ENCODE measurements around the gene TOMM22.

Gene TOMM22

DNA sequence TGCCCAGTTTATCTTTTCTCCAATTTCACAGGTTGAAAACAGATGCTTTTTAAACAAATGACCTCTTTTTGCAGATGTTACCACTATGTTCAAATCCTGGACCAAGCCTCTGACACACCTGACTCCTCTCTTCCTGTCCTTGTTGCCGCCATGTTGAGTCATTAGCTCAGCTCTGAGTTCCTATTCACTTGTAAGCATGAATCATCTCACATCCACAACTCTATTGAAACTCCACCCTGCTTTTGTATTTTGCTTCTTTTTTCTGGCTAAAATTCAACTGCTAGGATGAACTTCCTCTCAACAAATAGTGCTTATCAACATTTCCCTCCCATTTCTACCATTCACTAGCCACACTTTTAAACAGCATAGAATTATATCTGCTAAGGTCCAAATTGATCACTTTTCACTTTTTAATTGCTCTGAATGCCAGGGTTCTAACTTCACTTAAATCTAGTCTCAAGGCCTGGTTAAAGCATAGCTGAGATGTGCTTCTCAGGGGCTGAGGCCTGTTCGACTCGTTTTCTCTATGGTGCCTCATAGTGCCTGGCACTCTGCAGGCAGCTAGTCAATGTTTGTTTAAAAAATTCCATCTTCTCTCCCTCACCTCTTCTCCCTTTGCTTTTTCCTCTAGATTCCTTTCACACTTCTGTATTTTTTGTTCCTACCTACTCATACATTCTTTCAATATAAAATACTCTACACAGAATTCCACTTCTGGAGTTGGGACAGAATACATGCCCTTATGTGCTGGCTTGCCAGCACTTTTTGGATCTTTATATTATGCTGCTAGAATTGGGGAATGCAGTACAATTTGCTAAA, 15.1 kb downstream of the TOMM22 start:
- peak; percentile 39 for DNase-seq (ENCODE audit: low read depth)

DNA sequence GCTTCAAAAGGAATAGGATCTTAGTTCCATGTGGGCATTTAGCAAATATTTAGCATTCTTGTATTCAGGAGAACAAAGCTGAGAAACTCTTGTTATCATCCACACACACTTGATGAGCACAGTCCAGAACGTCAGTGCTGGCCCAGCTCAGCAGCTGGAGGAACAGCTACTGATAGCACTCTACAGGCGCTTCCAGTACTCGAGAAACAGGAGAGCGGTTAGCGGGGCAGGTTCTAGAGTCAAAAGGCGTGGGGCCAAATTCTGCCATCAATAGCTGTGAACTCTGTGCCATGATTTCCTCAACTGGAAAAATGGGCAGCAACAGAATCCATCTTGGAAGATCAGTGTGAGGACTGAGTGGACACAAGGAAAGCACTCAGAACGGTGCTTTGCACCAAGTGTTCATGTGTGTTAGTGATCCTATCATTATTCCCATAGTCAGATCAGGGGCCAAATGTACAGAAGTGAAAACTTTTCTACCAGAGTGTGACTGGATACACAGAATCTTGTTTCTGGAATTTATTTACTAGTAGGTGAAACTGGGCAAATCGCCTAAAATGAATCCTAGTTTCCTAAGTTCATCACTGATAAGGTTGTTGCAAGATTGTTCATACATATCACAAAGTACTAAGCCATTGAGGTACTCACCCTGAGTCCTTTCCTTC, 15.8 kb downstream of the TOMM22 start:
- no peak for DNase-seq (ENCODE audit: low read depth)

DNA sequence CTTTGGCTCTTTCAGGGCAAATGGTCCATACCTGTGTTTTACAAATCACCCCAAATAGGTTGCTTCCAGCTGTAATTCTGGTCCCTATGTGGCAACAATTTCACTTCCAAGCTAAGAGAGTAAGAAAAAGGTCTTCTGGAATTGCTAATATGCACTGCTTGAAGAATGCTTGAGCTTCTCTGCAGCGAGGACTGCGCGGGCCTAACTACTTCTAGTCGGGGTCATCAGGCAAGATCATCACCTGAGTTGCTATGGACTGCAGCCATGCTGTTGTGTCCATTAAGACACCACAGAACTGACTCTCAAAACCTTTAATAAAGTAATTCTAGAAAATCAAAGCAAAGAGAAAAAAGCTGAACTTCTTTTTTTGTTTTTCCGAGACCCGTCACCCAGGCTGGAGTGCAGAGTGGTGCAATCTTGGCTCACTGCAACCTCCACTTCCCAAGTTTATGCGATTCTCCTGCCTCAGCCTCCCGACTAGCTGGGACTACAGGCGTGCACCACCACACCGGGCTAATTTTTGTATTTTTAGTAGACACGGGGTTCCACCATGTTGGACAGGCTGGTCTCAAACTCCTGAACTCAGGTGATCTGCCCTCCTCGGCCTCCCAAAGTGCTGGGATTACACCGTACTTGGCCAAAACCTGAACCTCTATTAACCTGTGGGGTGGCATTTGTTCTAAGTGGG, 16.8 kb downstream of the TOMM22 start:
- no peak for DNase-seq (ENCODE audit: low read depth)

DNA sequence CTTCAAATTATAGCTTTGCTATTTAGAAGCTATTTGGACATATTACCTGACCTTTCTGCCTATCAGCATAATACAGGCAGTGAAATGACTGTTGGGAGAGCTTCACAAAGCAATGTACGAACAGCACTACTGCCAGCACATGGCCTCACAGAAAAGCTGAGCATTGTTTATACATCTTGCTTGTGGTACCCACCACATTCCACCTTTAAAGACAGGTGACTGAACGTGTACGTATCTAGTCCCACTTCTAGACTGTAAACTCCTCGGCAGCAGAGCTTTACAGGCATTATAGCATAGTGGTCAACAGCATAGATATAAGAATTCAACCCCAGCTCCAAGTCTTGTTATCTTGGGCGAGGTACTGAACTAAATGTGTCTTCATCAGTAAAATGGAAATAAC, 17.4 kb downstream of the TOMM22 start:
- no peak for DNase-seq (ENCODE audit: low read depth)

DNA sequence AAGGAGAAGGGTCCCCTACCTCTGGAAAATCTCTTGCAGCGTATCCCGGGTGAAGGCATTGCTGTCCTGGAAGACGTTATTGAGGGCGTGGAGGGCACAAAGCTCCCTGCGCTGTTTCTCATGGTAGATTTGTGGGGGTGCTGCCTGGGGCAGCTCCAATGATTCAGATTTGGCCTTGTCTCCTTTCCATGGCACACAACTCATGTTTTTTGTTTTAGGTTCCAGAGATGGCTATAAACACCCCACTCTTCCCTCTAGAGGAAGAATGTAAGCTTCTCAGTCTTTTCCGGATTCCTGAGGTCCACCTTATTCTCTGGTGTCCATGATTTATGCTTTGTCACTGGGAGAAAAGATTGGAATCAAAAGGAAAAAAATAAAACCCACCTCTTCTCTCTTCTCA, 18.0 kb downstream of the TOMM22 start:
- no peak for DNase-seq (ENCODE audit: low read depth)

DNA sequence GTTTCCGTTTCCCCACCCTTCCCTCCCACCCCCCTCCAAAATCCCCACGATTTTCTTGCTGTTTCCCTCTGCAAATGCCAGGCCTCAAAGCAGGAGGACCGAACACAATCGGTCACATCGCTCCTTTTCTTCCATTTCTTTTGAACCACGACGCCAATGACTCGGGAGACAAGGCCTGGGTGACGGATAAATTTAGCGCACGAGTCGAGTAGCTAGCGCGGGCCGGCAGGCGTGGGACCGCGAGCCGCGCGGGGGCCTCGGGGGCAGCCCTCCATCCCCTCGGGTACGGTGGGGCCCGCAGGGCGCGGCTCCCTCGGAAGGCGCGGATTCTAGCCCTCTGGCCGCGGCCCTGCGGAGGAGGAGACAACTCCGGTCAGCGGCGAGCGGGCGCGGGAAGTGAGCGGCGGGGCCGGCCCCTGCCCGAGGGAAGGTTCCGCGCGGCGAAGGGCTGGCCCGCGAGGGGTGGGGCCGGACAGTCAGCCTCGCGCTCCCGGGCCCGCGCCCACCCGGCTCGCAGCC, 18.6 kb downstream of the TOMM22 start:
- DNase-seq (ENCODE audit: low read depth) = peak; percentile 20

DNA sequence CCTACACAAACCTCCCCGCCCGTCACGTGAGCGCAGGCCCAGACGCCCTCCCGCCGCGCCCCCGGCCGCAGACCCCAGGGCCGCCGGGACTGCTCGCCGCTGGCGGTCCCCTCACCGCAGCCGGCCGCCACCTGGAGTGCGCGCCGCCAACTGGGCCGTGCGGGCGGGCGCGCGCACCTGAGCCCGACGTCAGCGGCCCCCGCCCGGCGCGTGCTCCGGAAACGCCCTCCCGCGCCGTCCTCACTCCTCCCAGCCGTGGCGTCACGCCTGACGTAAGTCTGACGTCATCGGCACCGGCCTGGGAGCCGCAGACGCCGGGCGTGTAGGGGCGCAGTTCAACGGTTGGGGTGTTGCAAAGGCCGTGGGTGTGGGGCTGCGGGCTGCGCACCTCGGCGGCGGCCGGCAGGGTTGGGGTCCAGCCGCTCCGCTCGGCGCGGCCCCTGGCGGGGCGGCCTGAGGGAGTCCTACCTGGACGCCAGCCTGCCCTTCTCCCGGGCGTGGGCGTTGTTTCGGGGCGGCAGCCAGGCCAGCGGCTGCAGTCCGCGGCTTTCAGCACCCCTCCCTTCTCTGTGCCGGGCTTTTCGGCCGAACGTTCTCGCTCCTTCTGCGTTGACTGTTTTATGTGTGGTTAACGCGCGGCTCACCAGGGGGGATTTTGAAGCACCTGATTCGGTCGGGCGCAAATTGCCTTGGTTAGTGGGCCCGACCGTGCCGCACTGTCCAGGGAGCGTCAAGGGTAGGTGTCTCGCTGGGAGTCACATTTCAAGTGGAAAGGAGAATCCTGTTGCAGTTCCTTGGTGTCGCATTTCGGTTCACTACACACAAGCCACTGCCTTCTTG, 19.3 kb downstream of the TOMM22 start, which contains the start of gene JOSD1:
TSS of gene JOSD1 (minus strand) at position 155 of the 840 bp plus-strand sequence. CDS start 956 bp downstream, outside the sequence.
- peak; percentile 96 for DNase-seq (ENCODE audit: low read depth)

DNA sequence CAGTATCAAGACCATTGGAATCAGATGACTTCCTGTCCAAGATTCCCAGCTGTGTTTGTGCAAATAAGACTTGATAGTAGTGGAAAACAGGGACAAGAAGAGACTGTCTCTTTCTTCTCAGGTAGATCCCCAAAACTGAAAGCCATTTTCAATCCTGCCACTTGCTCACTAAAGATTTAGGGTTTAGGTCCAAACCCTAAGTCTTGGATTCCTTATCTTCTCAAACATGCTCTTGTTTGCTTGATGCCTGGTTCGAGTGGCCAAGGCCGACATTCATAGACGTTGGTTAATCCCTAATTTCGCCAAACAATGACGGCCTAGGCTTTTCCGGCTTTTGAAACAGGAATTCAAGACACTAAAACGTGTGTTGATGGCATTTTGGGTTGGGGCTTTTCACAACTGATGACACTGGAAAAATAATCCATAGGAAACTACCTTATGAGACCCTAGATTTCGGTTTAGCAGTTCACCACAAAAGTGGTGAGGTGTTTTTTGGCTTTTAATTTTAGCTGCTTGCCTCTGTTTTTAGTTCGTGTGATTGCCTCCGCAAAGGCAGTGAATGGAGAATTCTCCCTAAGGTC, 23.0 kb downstream of the TOMM22 start:
- no peak for DNase-seq (ENCODE audit: low read depth)

DNA sequence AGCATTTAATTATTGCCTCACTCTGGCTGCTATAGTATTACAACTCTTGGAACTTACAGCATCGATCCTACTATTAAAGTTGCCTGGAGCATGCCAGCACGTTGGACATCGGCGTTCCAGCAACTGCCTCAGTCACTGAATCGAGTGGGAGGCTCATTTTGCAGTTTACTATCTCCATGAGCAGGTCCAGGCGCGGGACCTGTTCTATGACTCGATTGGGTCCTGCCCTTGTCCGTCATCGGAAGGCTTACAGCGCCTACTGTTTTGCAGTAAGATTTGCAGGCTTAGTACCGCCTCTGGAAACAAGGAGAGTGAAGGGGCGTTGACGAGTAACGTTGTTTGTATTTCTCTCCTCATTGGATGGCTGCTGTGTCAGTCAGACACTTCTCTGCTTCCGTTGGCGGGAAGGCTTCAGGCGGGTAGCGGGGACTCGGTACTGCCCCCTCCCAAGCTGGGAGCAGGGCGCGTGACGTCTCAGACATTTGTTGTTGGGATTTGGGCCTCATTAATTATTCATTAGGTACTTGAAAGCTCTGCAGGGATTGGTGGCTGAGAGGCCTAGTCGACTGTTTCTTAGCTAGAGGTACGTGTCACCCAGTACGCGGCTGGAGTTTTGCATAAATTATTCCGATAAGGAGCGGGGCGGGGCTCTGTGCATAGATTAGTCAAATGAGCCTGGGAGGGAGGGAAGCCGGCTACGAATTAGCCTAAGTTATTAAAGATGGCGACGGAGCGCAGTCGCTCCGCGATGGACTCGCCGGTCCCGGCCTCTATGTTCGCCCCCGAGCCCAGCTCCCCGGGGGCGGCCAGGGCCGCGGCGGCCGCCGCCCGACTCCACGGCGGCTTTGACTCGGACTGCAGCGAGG, 23.7 kb downstream of the TOMM22 start, which contains the start of gene GTPBP1:
TSS of gene GTPBP1 (plus strand) at position 710 of the 866 bp plus-strand sequence. CDS start at position 722, 12 bp downstream.
- DNase-seq (ENCODE audit: low read depth) = peak; percentile 97

DNA sequence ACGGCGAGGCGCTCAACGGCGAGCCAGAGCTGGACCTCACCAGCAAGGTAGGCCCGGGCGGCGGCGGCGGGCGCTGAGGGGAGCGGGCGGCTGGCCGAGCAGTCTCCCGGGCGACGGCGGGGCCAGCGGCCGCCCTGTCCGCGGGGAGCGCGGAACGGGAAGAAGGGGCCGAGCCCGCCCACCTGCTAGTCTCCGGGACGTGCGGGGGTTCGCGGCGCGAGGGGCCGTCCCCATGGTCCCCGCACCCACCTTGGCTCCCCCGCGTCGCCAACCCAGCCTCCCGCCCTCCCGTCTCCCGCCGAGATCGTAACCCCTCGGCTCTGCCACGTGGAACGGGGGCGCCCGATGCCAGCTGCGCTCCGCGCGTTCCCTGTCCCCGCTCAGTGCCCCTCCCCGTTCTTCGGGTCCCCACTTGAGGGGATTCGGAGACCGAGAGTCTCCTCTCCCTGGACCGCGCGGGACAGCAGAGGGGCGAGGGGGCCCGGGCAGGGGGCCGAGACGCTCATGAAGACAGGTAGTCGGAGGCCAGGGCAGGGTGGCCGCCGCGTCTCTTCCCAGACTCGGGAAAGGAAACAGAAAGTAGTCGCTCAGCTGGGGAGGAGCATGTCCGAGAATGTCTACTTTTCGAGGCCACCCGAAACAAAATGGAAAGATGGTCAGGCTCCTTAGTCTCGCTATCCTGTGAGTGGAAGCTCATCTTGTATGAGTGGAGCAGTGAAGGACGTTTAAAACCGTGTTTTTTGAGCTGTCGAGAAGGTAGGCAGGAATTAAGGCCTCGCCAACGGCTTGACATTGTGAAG, 24.5 kb downstream of the TOMM22 start:
- peak; percentile 20 for DNase-seq (ENCODE audit: low read depth)

DNA sequence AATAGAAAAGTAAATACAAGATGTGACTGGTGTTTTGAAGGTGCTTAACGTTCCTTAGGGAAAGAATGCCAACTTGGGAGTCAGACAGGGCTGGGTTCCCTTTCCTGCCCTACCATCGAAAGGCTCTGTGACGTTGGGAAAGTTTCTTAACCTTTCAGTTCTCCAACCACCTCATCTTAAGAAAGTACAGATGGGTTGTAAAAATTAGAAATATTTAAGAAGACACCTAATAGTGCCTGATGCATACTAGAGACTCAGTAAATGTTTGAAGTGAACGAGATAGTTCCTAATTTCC, 25.1 kb downstream of the TOMM22 start:
- DNase-seq (ENCODE audit: low read depth) = no peak

DNA sequence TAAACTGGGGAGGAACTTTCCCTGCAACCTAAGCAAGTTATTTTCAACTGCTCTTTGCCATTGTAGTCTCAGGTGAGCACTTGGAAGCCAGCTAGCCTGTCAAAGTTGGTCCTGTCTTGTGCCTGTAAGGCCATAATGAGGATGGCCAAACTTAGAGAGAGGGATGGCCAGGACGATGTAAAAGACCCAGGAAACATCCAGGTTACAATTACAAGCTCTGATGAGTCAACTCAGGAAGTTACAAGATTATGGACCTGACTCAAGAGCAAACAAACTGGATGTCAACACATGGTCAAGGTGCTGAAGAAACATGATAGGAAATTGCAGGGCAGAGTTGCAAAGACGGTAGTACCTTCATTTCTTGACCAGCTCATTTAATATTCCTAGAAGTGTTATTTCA, 25.6 kb downstream of the TOMM22 start:
- no peak for DNase-seq (ENCODE audit: low read depth)

DNA sequence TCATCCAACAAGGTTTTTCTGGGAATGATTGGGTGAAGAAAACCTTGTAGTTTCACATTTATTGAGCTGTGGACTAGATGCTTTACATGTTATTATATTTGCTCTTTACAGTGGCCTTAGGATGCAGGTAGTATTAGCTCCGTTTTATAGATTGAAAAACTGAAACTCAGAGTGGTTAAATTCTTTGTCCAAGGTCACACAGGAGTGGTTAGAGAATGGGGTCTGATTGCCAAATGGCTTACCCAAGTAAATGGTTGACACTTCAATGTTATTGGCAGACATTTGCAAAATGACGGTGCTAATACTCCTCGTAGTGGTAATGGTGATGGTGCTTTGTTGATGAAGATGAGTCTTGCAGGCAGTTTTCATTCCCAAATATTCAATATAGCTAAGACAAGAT, 26.2 kb downstream of the TOMM22 start:
- DNase-seq (ENCODE audit: low read depth) = no peak

DNA sequence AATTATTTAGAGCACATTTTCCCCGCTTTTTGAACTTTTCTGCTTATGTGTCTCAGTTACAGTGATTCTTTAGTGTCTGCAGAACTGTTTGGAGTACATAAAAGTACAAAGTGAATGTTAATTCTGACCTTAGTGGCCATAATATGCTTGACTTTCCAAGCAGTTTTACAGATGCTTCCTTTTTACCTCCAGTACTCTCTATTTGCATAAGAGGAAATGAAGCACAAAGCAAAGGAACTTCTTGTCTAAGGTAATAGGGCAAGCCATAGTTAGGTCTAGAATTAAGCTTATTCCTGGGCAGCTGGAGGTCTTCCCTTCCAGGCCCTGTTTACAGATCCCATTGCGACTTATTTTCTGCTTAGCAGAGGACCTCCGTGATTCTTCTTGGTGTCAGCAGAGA, 27.5 kb downstream of the TOMM22 start:
- DNase-seq (ENCODE audit: low read depth) = no peak

DNA sequence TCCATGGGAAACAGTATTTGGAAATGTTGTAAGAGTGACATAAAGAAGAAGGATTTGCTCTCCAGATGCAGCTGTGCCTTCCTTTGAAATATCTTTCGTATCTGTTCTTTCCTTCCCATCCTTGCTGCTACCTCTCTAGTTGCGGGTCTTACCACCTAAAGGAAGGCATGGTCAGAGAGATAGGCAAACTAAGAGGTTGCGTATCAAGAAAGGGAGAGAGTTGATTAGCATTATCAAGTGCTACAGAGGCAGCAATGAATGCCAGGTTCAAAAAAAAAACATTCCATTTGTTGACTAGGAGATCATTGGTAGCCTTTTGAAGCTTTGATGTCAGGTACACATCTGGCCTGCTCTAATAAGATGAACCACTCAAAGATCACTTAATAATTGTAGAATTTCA, 28.6 kb downstream of the TOMM22 start:
- no peak for DNase-seq (ENCODE audit: low read depth)

DNA sequence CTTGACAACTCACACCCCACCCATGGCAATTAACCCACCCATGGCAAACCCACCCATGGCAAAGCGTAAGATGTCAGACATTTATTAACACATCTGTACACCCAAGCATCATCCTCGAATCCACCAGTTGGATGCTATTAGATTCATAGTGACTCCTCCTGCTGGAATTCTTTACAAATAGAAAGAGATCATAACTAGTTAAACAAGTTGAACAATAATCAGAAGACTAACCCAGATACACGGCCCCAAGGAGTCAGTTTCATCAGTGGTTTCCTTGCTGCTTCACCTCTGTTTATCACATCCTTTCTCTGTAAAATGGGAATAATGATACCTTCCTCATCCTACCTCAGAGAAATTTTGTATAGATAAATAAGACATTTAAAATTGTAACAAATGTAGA, 29.1 kb downstream of the TOMM22 start:
- no peak for DNase-seq (ENCODE audit: low read depth)

DNA sequence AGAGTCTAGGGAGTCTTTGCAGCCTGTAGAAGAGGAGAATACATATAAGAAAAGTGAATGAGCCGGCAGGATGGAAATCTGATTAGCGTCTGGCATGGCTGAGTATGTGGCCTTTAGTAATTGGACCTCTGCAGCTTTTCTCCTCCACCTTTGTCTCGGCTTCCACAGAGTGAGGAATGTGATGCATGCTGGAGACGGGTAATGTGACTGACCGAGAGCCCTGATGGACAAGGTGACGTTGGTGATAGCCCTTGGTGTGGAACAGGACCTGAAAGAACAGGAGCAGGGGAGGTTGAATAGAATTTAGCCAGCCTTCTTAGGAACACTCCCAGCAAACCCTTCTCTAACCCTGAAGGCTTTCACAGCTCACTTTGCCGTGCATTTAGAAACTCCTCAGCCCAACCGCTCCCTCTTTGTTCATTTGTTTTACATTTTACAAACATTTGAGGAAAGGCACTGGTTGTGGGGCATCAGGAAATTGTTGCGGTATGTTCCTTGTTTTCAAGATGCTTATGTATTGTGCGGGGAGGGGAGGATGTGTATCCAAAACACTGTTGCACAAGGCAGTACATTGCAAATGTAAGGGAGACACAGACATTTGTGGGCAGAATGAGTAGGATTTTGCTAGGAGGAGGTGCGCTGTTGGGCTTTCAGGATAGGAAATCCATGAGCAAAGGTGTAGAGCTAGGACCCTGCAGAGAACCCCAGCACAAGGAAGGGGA, 30.9 kb downstream of the TOMM22 start:
- DNase-seq (ENCODE audit: low read depth) = no peak

DNA sequence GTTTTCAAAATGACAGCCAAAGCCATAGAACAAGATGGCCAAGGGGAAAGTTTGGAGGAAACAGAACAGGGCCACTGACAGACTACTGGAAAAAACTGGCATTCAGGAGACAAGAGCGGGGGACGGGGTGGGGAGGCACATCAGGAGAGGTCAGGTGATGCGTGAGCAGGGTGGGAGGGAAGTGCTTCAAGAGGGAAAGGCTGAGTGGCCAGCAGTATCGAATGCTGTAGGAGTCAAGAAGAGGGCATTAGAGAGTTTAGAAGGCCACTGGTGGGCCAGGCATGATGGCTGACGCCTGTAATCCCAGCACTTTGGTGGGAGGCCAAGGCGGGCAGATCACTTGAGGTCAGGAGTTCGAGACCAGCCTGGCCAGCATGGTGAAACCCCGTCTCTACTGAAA, 32.2 kb downstream of the TOMM22 start:
- no peak for DNase-seq (ENCODE audit: low read depth)

DNA sequence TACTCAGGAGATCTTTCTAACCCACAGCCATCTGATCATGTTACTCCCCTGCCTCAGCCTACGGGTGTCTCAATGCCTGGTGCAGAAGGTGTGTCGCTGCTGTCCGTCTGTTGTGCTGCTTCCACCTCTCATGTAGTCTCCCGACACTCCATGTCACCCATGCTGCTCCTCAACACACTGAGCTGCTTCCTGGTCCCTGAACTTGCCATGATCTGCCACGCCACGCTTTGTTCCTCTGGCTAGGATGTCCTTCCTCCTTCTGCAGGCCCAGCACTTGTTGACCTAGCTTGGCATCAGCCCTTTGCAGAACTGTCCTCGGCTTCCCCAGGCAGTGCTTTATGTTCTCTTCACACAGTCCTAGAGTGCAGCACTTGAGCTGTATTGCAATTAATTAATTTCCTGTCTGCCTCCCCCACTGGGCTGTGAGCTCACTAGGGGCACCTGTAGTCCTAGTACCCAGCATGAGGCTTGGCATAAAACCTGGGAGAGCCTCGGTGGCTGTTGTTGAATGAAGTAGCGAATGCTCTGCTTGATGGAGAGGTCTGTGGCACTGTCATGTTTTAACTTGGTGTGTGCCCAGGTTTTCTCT, 33.5 kb downstream of the TOMM22 start:
- DNase-seq (ENCODE audit: low read depth) = no peak

Data from activated T-cell treated with anti-CD3 and anti-CD28 coated beads for 24 hours (primary cell).